ENCODE results near the gene ICA1. TPM values are rescaled to one million over a fixed set of nuclear protein-coding genes. Genes with fewer than 3 reads are reported as not detected.

Gene ICA1
- total and polyA plus RNA-seq, 4 donors, result 1.4 to 22.7 (median 8.1) TPM

DNA sequence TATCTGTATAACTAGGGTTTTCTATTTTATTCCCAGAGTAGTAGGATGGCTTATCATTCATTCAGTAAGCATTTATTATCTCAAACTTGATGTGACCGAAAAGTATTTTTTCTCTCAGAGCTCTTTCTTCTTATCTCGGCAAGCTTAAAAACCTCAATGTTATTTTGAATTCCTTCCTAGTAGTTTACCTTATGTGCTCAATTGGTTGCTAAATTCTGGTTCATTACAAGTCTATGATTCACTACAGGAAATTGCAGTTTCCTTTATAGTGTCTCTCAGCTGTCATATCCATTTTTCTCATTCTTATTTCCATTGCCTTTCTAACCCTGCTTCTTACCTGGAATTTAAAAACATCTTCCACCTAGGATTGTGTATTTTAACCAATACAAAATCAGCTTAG, 12.6 kb upstream of the ICA1 start:
- Histone ChIP-seq H3K36me3 (ENCODE audit: control insufficient read depth in 4 of 4, insufficient read depth in 3 of 4, low read depth in 1 of 4, low read length in 3 of 4) (no peaks in the 10 kb centered on the region), H3K27ac (ENCODE audit: low read depth in 1 of 2, low read length in 2 of 2) (no peak overlapping the region), H3K9ac (ENCODE audit: low read depth in 1 of 2, low read length in 2 of 2) (no peak overlapping the region), H3K4me3 (ENCODE audit: low read depth in 1 of 3, low read length in 3 of 3) (no peak overlapping the region), H3K27me3 (ENCODE audit: control insufficient read depth in 4 of 4, insufficient read depth in 4 of 4, low read length in 3 of 4) (no peaks in the 10 kb centered on the region), H3K4me1 (ENCODE audit: control insufficient read depth in 4 of 4, insufficient read depth in 4 of 4, low read length in 3 of 4) (no peaks in the 10 kb centered on the region), H3K9me3 (ENCODE audit: control insufficient read depth in 4 of 4, low read length in 3 of 4) (no peaks in the 10 kb centered on the region)
- no peak for DNase-seq (ENCODE audit: low spot score)
- no peak for TF ChIP-seq FOXA2 (IDR thresholded peaks at IDR 0.05)
- TF ChIP-seq, protein P1, sequence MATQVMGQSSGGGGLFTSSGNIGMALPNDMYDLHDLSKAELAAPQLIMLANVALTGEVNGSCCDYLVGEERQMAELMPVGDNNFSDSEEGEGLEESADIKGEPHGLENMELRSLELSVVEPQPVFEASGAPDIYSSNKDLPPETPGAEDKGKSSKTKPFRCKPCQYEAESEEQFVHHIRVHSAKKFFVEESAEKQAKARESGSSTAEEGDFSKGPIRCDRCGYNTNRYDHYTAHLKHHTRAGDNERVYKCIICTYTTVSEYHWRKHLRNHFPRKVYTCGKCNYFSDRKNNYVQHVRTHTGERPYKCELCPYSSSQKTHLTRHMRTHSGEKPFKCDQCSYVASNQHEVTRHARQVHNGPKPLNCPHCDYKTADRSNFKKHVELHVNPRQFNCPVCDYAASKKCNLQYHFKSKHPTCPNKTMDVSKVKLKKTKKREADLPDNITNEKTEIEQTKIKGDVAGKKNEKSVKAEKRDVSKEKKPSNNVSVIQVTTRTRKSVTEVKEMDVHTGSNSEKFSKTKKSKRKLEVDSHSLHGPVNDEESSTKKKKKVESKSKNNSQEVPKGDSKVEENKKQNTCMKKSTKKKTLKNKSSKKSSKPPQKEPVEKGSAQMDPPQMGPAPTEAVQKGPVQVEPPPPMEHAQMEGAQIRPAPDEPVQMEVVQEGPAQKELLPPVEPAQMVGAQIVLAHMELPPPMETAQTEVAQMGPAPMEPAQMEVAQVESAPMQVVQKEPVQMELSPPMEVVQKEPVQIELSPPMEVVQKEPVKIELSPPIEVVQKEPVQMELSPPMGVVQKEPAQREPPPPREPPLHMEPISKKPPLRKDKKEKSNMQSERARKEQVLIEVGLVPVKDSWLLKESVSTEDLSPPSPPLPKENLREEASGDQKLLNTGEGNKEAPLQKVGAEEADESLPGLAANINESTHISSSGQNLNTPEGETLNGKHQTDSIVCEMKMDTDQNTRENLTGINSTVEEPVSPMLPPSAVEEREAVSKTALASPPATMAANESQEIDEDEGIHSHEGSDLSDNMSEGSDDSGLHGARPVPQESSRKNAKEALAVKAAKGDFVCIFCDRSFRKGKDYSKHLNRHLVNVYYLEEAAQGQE (IDR thresholded peaks at IDR 0.05), result no peak
- TF ChIP-seq GABPA (IDR thresholded peaks at IDR 0.05 in 1 of 2, conservative IDR thresholded peaks at IDR 0.05 in 1 of 2), result no peak
- TF ChIP-seq FOXA1 (IDR thresholded peaks at IDR 0.05), result no peak
- no peak for TF ChIP-seq HNF4G (IDR thresholded peaks at IDR 0.05)
- TF ChIP-seq, protein P2, sequence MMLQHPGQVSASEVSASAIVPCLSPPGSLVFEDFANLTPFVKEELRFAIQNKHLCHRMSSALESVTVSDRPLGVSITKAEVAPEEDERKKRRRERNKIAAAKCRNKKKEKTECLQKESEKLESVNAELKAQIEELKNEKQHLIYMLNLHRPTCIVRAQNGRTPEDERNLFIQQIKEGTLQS (IDR thresholded peaks at IDR 0.05), result no peak
- TF ChIP-seq RXRA (IDR thresholded peaks at IDR 0.05), result no peak
- TF ChIP-seq HNF4A (conservative IDR thresholded peaks at IDR 0.05), result no peak
- TF ChIP-seq JUND (IDR thresholded peaks at IDR 0.05), result no peak
- TF ChIP-seq NR2F2 (IDR thresholded peaks at IDR 0.05), result no peak
- TF ChIP-seq, protein P3, sequence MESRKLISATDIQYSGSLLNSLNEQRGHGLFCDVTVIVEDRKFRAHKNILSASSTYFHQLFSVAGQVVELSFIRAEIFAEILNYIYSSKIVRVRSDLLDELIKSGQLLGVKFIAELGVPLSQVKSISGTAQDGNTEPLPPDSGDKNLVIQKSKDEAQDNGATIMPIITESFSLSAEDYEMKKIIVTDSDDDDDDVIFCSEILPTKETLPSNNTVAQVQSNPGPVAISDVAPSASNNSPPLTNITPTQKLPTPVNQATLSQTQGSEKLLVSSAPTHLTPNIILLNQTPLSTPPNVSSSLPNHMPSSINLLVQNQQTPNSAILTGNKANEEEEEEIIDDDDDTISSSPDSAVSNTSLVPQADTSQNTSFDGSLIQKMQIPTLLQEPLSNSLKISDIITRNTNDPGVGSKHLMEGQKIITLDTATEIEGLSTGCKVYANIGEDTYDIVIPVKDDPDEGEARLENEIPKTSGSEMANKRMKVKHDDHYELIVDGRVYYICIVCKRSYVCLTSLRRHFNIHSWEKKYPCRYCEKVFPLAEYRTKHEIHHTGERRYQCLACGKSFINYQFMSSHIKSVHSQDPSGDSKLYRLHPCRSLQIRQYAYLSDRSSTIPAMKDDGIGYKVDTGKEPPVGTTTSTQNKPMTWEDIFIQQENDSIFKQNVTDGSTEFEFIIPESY (IDR thresholded peaks at IDR 0.05), result no peak
- 82% methylated on average over 2 of the region's 2 CpGs for WGBS

DNA sequence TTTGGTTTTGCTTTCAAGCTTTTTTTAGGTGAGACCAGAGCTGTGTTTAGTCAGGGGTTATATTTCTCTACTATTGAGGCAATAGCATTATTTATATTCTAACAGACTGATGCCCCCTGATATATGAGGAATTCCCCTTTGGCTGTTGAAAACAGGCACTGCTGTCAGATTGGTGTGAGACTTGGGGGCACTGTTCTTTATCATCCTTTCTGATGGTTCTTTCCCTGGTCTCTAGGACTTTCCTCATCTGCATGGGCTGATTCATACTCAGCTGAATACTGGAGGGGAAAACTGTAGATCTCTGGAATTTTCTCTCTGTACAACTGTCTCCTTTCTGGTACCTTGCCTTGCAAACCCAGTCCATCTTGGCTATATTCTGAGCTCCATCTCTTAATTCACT, 10.0 kb upstream of the ICA1 start:
- Histone ChIP-seq H3K9ac (ENCODE audit: low read depth in 1 of 2, low read length in 2 of 2) (no peak overlapping the region), H3K4me1 (ENCODE audit: control insufficient read depth in 4 of 4, insufficient read depth in 4 of 4, low read length in 3 of 4) (no peaks in the 10 kb centered on the region), H3K27ac (ENCODE audit: low read depth in 1 of 2, low read length in 2 of 2) (no peak overlapping the region), H3K9me3 (ENCODE audit: control insufficient read depth in 4 of 4, low read length in 3 of 4) (no peaks in the 10 kb centered on the region), H3K27me3 (ENCODE audit: control insufficient read depth in 4 of 4, insufficient read depth in 4 of 4, low read length in 3 of 4) (no peaks in the 10 kb centered on the region), H3K4me3 (ENCODE audit: low read depth in 1 of 3, low read length in 3 of 3) (no peak overlapping the region), H3K36me3 (ENCODE audit: control insufficient read depth in 4 of 4, insufficient read depth in 3 of 4, low read depth in 1 of 4, low read length in 3 of 4) (no peaks in the 10 kb centered on the region)
- no peak for DNase-seq (ENCODE audit: low spot score)
- TF ChIP-seq, protein P2 (IDR thresholded peaks at IDR 0.05), result no peak
- no peak for TF ChIP-seq SP1 (IDR thresholded peaks at IDR 0.05)
- TF ChIP-seq TAF1 (conservative IDR thresholded peaks at IDR 0.05), result no peak
- TF ChIP-seq RXRA (IDR thresholded peaks at IDR 0.05), result no peak
- TF ChIP-seq, protein P3 (IDR thresholded peaks at IDR 0.05), result no peak
- no peak for TF ChIP-seq FOXA1 (IDR thresholded peaks at IDR 0.05)
- no peak for TF ChIP-seq HNF4A (conservative IDR thresholded peaks at IDR 0.05)
- no peak for TF ChIP-seq NR2F2 (IDR thresholded peaks at IDR 0.05)
- no peak for TF ChIP-seq YY1 (IDR thresholded peaks at IDR 0.05)
- TF ChIP-seq, protein P4, sequence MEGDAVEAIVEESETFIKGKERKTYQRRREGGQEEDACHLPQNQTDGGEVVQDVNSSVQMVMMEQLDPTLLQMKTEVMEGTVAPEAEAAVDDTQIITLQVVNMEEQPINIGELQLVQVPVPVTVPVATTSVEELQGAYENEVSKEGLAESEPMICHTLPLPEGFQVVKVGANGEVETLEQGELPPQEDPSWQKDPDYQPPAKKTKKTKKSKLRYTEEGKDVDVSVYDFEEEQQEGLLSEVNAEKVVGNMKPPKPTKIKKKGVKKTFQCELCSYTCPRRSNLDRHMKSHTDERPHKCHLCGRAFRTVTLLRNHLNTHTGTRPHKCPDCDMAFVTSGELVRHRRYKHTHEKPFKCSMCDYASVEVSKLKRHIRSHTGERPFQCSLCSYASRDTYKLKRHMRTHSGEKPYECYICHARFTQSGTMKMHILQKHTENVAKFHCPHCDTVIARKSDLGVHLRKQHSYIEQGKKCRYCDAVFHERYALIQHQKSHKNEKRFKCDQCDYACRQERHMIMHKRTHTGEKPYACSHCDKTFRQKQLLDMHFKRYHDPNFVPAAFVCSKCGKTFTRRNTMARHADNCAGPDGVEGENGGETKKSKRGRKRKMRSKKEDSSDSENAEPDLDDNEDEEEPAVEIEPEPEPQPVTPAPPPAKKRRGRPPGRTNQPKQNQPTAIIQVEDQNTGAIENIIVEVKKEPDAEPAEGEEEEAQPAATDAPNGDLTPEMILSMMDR (IDR thresholded peaks at IDR 0.05; ENCODE audit: low read depth, low read length, missing input control), result no peak
